GM12872 (cell line): ENCODE data around the gene ARFRP1.

Experiments
- TF ChIP-seq, protein P1 (sequence below): IDR thresholded peaks from 3 replicates; pipeline ENCODE4 v1.5.1; 2011; ENCODE audit warnings: low read depth, mild to moderate bottlenecking, low read length, moderate library complexity; ENCODE audit not compliant: insufficient read depth

Gene ARFRP1

DNA sequence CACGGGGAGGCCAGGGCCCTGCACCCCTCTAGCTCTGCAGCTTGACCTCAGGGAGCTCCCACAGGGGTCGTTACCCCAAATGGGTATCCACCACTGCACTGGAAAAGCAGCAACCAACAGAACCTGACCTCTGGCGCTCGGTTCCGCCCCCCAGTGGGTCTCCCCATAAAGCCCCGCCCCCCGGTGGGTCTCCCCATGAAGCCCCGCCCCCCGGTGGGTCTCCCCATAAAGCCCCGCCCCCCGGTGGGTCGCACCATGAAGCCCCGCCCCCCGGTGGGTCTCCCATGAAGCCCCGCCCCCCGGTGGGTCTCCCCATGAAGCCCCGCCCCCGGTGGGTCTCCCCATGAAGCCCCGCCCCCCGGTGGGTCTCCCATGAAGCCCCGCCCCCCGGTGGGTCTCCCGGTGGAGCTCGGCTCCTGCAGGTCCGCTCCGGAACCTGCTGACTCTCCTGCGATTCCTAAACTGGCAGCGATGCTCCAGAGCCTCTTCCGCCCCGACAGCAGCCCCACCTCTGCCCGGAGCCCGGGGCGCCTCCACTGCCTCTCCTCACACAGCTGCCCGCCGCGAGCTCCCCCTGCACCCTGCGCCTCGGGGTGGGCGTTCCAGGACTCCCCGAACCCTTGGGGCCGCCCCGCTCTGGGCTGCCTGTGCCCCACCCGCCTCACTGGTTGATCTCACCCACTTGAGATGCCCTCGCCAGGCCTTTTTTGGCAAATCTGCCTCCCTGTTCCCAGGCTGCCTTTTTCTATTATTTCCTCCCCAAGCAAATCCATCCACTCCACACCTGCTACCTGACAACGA lies 43.9 kb upstream of the ARFRP1 start:
- TF ChIP-seq, protein P1, sequence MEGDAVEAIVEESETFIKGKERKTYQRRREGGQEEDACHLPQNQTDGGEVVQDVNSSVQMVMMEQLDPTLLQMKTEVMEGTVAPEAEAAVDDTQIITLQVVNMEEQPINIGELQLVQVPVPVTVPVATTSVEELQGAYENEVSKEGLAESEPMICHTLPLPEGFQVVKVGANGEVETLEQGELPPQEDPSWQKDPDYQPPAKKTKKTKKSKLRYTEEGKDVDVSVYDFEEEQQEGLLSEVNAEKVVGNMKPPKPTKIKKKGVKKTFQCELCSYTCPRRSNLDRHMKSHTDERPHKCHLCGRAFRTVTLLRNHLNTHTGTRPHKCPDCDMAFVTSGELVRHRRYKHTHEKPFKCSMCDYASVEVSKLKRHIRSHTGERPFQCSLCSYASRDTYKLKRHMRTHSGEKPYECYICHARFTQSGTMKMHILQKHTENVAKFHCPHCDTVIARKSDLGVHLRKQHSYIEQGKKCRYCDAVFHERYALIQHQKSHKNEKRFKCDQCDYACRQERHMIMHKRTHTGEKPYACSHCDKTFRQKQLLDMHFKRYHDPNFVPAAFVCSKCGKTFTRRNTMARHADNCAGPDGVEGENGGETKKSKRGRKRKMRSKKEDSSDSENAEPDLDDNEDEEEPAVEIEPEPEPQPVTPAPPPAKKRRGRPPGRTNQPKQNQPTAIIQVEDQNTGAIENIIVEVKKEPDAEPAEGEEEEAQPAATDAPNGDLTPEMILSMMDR, result no peak

- TF ChIP-seq, protein P1, result no peak
Observed at GRCh38 chr20:63750807-63751470, 43.2 kb upstream of the ARFRP1 start.

DNA sequence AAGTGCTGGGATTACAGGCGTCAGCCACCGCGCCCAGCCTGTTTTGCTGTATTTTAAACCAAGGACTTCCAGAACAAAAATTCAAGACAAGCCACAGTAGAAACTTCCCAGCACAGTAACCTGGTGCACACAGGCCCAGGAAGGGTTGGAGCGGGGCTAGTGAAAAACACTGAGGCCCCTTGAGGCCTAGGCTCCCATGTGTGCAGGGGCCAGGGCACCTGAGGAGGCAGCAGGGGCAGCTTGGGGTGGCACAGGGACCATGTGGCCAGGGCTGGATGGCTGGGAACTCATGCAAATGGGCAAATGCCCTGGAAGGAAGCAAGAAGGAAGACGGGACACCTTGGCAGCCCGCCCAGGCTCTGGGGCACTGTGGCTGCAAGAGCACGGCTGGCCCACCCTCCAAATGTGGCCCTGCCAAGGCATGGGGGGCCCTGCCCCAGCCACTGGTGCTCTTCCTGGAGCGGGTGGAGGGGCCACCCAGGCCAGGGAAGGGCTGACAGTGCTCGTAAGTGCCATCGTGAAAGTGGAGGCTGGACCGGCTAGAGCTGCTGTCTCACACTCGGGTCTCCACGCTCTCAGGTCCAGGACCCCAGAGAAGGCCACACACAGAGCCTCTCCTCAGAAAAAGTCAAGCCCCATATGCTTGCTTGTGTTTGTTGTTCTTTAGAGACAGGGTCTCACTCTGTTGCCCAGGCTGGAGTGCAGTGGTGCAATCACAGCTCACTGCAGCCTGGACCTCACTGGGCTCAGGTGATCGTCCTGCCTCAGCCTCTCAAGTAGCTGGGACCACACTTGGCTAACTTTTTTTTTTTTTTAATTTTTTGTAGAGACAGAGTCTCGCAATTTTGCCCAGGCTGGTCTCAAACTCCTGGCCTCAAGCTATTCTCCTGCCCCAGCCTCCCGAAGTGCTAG lies 42.1 kb upstream of the ARFRP1 start:
- TF ChIP-seq, protein P1, result no peak

DNA sequence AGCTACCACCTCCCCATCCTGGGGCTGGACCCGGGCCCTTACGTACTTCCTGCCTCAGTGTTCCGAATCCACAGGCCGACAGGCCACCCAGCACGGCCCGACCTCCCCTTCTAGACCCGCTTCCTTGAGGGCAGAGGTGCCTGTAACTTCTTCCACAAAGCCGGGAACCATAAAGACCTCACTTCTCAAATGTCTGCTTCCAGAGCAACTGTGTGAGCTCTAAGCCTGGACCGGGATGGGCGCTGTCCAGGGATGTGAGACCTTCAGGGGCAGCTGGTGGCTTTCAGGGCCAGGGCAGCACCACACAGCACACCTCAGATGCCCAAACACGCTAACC lies 41.1 kb upstream of the ARFRP1 start:
- TF ChIP-seq, protein P1, result no peak

DNA sequence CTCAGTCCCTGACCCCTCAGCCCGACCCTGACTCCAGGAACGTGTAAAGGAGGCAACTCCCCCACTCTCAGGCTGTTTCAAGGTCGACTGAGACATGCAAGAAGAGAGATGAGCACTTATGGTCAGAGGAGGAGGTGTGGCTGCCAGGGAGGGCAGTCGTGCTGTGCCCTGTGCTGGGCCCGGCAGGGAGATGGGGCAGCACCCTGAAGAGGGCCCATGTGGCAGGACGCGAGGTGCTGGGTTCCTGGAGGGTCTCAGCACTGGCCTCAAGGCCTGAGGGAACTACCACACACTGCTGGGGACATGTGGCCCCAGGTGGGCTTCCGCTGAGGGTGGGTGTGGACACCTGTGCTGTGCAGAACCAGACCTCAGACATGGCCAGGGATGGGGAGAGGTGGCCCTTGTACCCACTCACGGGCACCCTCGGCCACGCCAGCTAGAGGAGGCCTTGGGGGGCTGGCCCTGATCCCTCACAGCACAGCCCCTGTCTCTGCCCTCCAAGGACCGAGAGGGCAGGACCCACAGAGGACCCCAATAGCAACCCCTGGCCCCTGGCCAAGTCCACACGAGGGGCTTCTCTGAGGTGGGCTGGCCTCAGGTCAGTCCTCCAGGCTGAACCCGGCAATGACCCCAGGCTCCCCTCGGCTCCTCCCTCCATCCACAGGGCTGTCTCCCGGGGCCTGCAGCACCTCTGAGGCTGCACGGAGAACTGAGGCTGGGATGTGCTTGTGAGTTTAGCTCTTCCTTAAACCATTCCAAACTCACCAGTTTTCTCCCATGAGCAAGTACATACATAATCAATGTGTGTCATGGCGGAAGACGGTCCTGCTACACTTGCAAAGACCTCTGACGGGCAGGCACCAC lies 40.5 kb upstream of the ARFRP1 start:
- TF ChIP-seq, protein P1, result no peak

DNA sequence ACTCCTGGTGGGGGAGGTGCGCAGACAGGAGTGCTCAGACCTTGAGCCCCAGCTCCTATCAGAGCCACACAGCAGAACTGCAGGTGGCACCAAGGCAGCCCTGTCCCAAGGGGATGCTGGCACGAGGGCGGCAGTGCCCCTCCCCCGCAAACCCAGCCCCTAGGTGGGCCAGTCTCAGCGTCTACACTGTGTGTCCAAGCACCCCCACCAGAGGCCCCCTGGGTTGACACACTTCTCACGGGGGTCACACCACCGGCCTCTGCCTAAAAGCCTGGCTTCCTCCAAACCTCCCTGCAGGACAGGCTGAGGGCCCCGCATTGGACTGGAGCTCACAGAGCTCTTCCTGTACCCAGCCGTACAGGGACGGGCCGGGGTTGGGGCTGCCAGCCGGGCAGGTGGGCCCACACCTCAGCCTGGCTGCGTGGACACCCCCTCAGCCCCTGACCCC lies 39.9 kb upstream of the ARFRP1 start:
- TF ChIP-seq, protein P1, result no peak
